IMR-90 (cell line): ENCODE measurements around the gene SPPL3. TPM values are rescaled to one million over a fixed set of nuclear protein-coding genes. Genes with fewer than 3 reads are reported as not detected.

Experiments
- ATAC-seq: fragments of 200-7000 bp; cut with Tn5 transposase; 2 replicates; pipeline ENCODE4 v1.9.1; 2020; ENCODE audit warnings: low read depth, mild to moderate bottlenecking, moderate library complexity
- BruUV-seq: library from RNA; stranded (reverse); fragments of 400-500 nt; replicated peaks from 2 replicates; lab custom pipeline; 2021; lab: Mats Ljungman, UMichigan
- CTCF ChIA-PET: fragments of 300-600 bp; formaldehyde crosslinking; extraction: SDS; loops from one replicate; lab custom pipeline; 2021; ENCODE audit warnings: antibody characterized with exemption; lab: Yijun Ruan, JAX
- POLR2A ChIA-PET: fragments of 300-600 bp; sonication (Branson Sonifier 250); formaldehyde crosslinking; loops from one replicate; lab custom pipeline; 2022; ENCODE audit warnings: antibody characterized with exemption; ENCODE audit not compliant: unreplicated experiment; lab: Charles Lee
- DNase-seq: peaks from one replicate; pipeline ENCODE4 v3.0.0; 2013
- H2AFZ ChIP-seq: replicated peaks from 2 replicates; pipeline ENCODE3; 2013; ENCODE audit warnings: low read length, mild to moderate bottlenecking; ENCODE audit not compliant: poor library complexity
- H2AK5ac ChIP-seq: 2 replicates; pipeline ENCODE4 v1.6.1; 2013; ENCODE audit warnings: low read depth, low read length, inconsistent platforms
- H2AK9ac ChIP-seq: replicated peaks from 2 replicates; pipeline ENCODE3; 2013; ENCODE audit warnings: mild to moderate bottlenecking, low read depth, low read length, moderate library complexity; ENCODE audit not compliant: poor library complexity
- H2BK120ac ChIP-seq: 2 replicates; pipeline ENCODE4 v1.6.1; 2013; ENCODE audit warnings: low read depth, low read length, inconsistent platforms
- H2BK15ac ChIP-seq: 3 replicates; pipeline ENCODE4 v1.6.1; 2013; ENCODE audit warnings: low read depth, low read length, inconsistent platforms
- H2BK20ac ChIP-seq: 2 replicates; pipeline ENCODE4 v1.6.1; 2013; ENCODE audit warnings: low read depth, mild to moderate bottlenecking, inconsistent platforms, low read length, moderate library complexity
- H2BK5ac ChIP-seq: 2 replicates; pipeline ENCODE4 v1.6.1; 2013; ENCODE audit warnings: mild to moderate bottlenecking, low read depth, low read length, inconsistent platforms; ENCODE audit not compliant: poor library complexity, severe bottlenecking
- H3K14ac ChIP-seq: replicated peaks from 2 replicates; pipeline ENCODE4 v1.6.1; 2013; ENCODE audit warnings: low read depth, low read length, inconsistent platforms
- H3K18ac ChIP-seq: 2 replicates; pipeline ENCODE4 v1.6.1; 2013; ENCODE audit warnings: low read depth, low read length, control low read depth
- H3K23ac ChIP-seq: 2 replicates; pipeline ENCODE4 v1.6.1; 2013; ENCODE audit warnings: low read depth, low read length, inconsistent platforms
- H3K27ac ChIP-seq: 2 replicates; pipeline ENCODE4 v1.5.1; 2013; ENCODE audit warnings: mild to moderate bottlenecking, control low read depth, low read length; ENCODE audit not compliant: insufficient read depth
- H3K27me3 ChIP-seq: 2 replicates; pipeline ENCODE4 v1.6.1; 2013; ENCODE audit warnings: low read length; ENCODE audit not compliant: control insufficient read depth, insufficient read depth
- H3K36me3 ChIP-seq: 2 replicates; pipeline ENCODE4 v1.6.1; 2013; ENCODE audit warnings: low read length, mixed read lengths; ENCODE audit not compliant: control insufficient read depth, insufficient read depth
- H3K4ac ChIP-seq: 2 replicates; pipeline ENCODE4 v1.6.1; 2013; ENCODE audit warnings: low read depth, low read length, inconsistent platforms
- H3K4me1 ChIP-seq: 2 replicates; pipeline ENCODE4 v1.6.1; 2013; ENCODE audit warnings: low read length, mixed read lengths; ENCODE audit not compliant: control insufficient read depth, insufficient read depth
- H3K4me2 ChIP-seq: 2 replicates; pipeline ENCODE4 v1.6.1; 2013; ENCODE audit warnings: low read depth, mild to moderate bottlenecking, control low read depth, low read length, moderate library complexity
- H3K4me3 ChIP-seq: 2 replicates; pipeline ENCODE4 v1.5.1; 2013; ENCODE audit warnings: low read depth, mild to moderate bottlenecking, control low read depth, low read length, moderate library complexity; ENCODE audit not compliant: insufficient read depth
- H3K56ac ChIP-seq: 2 replicates; pipeline ENCODE4 v1.6.1; 2013; ENCODE audit warnings: low read length, inconsistent platforms; ENCODE audit not compliant: insufficient read depth; ENCODE audit errors: extremely low read depth
- H3K79me1 ChIP-seq, 2 experiments: 2 replicates each; pipeline ENCODE4 v1.6.1; 2013; ENCODE audit warnings: low read length in 2 of 2, inconsistent platforms in 1 of 2, low read depth in 1 of 2
- H3K9ac ChIP-seq: 2 replicates; pipeline ENCODE4 v1.6.1; 2013; ENCODE audit warnings: low read depth, low read length, control low read depth
- H3K9me1 ChIP-seq: 2 replicates; pipeline ENCODE4 v1.6.1; 2013; ENCODE audit warnings: low read length, inconsistent platforms; ENCODE audit not compliant: insufficient read depth
- H3K9me3 ChIP-seq: 2 replicates; pipeline ENCODE4 v1.6.1; 2013; ENCODE audit warnings: low read length; ENCODE audit not compliant: control insufficient read depth, insufficient read depth
- H4K20me1 ChIP-seq: 2 replicates; pipeline ENCODE4 v1.6.1; 2013; ENCODE audit warnings: low read length, inconsistent platforms; ENCODE audit not compliant: insufficient read depth
- H4K5ac ChIP-seq: 2 replicates; pipeline ENCODE4 v1.6.1; 2013; ENCODE audit warnings: mild to moderate bottlenecking, low read depth, low read length, control low read depth
- H4K8ac ChIP-seq, 2 experiments: 2 replicates each; pipeline ENCODE4 v1.6.1; 2013; ENCODE audit warnings: low read depth in 2 of 2, low read length in 2 of 2, control low read depth in 1 of 2, inconsistent platforms in 1 of 2
- H4K91ac ChIP-seq: 2 replicates; pipeline ENCODE4 v1.6.1; 2013; ENCODE audit warnings: low read depth, low read length, inconsistent platforms; ENCODE audit not compliant: insufficient read depth
- BHLHE40 ChIP-seq: fragments of 150-350 bp; IDR thresholded peaks from 2 replicates; pipeline ENCODE4 v1.6.1; 2016; ENCODE audit warnings: mild to moderate bottlenecking, low read depth, low read length
- CHD1 ChIP-seq: IDR thresholded peaks from 2 replicates; pipeline ENCODE4 v1.6.1; 2012; ENCODE audit warnings: low read depth, low read length, improper control_type of control experiment
- CTCF ChIP-seq: conservative IDR thresholded peaks from 2 replicates; pipeline ENCODE4 v1.5.1; 2012; ENCODE audit warnings: mild to moderate bottlenecking, low read depth, low read length, improper control_type of control experiment
- MAZ ChIP-seq: IDR thresholded peaks from 2 replicates; pipeline ENCODE4 v1.6.1; 2012; ENCODE audit warnings: low read depth, mild to moderate bottlenecking, low read length, improper control_type of control experiment, moderate library complexity, borderline replicate concordance
- POLR2A ChIP-seq: IDR thresholded peaks from 2 replicates; pipeline ENCODE4 v1.6.1; 2012; ENCODE audit warnings: mild to moderate bottlenecking, low read depth, low read length
- RAD21 ChIP-seq: IDR thresholded peaks from 2 replicates; pipeline ENCODE4 v1.6.1; 2012; ENCODE audit warnings: low read length, improper control_type of control experiment
- RCOR1 ChIP-seq: IDR thresholded peaks from 2 replicates; pipeline ENCODE4 v1.6.1; 2012; ENCODE audit warnings: mild to moderate bottlenecking, low read length, improper control_type of control experiment; ENCODE audit not compliant: insufficient replicate concordance
- RFX5 ChIP-seq: IDR thresholded peaks from 2 replicates; pipeline ENCODE4 v1.8.0; 2012; ENCODE audit warnings: low read depth, mild to moderate bottlenecking, low read length, moderate library complexity
- SMC3 ChIP-seq: fragments of 150-350 bp; IDR thresholded peaks from 2 replicates; pipeline ENCODE4 v1.6.1; 2016; ENCODE audit warnings: low read depth, mild to moderate bottlenecking, antibody characterized with exemption, low read length, moderate library complexity
- dilution Hi-C: fragments of 300-500 bp; cut with HindIII; formaldehyde crosslinking; loops from one replicate; pipeline ENCODE4 v1.14.3; 2018; ENCODE audit warnings: low sequenced_read_pairs; ENCODE audit not compliant: unreplicated experiment
- in situ Hi-C: fragments of 300-500 bp; cut with MboI; formaldehyde crosslinking; loops from 3 replicates; pipeline ENCODE4 v1.14.3; 2019; ENCODE audit warnings: low sequenced_read_pairs, inconsistent platforms, mixed read lengths
- intact Hi-C: fragments of 100-400 bp; cut with micrococcal nuclease; formaldehyde crosslinking; loops from 2 replicates; pipeline ENCODE4 v1.10.0; 2022
- polyA plus RNA-seq, 3 experiments: library from polyadenylated mRNA; depleted of rRNA; stranded (reverse); fragments of >200 nt; gene quantifications; 2 replicates each; pipeline ENCODE4 v1.2.3, GENCODE V29; 2012; ENCODE audit warnings: low replicate concordance in 1 of 3
- total RNA-seq: library from RNA; depleted of rRNA; stranded (reverse); fragments of >200 nt; gene quantifications from 2 replicates; pipeline ENCODE4 v1.2.3, GENCODE V29; 2012
- TF ChIP-seq, protein P1 (sequence below): fragments of 150-350 bp; IDR thresholded peaks from 2 replicates; pipeline ENCODE4 v1.6.1; 2016; ENCODE audit warnings: low read depth, mild to moderate bottlenecking, low read length, moderate library complexity, borderline replicate concordance

Gene SPPL3
- total and polyA plus RNA-seq, 2 of the 4 experiments (the other 2 are of a cell fraction) = 1.6 to 18.0 TPM

DNA sequence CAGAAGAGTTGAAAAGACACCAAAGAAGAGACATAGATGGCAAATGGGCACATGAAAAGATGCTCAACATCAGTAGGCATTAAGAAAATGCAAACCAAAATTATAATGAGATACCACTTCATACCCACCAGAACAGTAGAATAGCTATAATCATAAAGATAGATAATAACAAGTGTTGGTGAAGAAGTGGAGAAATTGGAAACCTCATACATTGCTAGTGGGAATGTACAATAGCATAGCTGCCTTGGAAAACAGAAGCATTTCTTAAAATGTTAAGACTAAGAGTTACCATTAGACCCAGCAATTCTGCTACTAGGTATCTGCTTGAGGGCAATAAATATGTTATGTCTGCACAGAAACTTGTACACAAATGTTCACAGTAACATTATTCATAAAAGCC, 99.7 kb downstream of the SPPL3 start:
- no peak overlapping the region for H2BK120ac ChIP-seq
- no peak for DNase-seq
- no peak overlapping the region for H2BK20ac ChIP-seq
- in situ Hi-C loops (no loop called here), dilution Hi-C loops (no loop called here), intact Hi-C loops (no loop called here)
- H2BK15ac ChIP-seq = no peak overlapping the region
- no peak overlapping the region for H3K4me3 ChIP-seq
- H3K36me3 ChIP-seq = no peaks in the 10 kb centered on the region
- peaks cover 12 to 27% of the 10 kb centered on the region in 2 experiments for H3K79me1 ChIP-seq
- H2AK9ac ChIP-seq = no peak overlapping the region
- H2AK5ac ChIP-seq = no peak overlapping the region
- no peak overlapping the region for H4K8ac ChIP-seq
- no peak overlapping the region for H3K23ac ChIP-seq
- no peak overlapping the region for H2BK5ac ChIP-seq
- no peak overlapping the region for H3K4me2 ChIP-seq
- ChIA-PET POLR2A (interaction anchor here (0.6 kb wide), 1 partner anchor 11 kb away, joined by 4 read pairs; no protein-coding TSS in a partner anchor), CTCF (no interaction called here)
- H4K5ac ChIP-seq = no peak overlapping the region
- no peak overlapping the region for H4K91ac ChIP-seq
- no peak overlapping the region for H3K56ac ChIP-seq
- H2AFZ ChIP-seq = no peak overlapping the region
- no peaks in the 10 kb centered on the region; the same call in 1 of the 2 replicates for H3K9me1 ChIP-seq
- no peak overlapping the region for H3K14ac ChIP-seq
- TF ChIP-seq CTCF = no peak
- TF ChIP-seq CHD1 = no peak
- no peak for TF ChIP-seq BHLHE40
- TF ChIP-seq POLR2A = no peak
- TF ChIP-seq SMC3 = no peak
- TF ChIP-seq RAD21 = no peak
- TF ChIP-seq, protein P1, sequence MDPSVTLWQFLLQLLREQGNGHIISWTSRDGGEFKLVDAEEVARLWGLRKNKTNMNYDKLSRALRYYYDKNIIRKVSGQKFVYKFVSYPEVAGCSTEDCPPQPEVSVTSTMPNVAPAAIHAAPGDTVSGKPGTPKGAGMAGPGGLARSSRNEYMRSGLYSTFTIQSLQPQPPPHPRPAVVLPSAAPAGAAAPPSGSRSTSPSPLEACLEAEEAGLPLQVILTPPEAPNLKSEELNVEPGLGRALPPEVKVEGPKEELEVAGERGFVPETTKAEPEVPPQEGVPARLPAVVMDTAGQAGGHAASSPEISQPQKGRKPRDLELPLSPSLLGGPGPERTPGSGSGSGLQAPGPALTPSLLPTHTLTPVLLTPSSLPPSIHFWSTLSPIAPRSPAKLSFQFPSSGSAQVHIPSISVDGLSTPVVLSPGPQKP = no peak
- TF ChIP-seq RCOR1 = no peak
- TF ChIP-seq RFX5 = no peak
- no peak for TF ChIP-seq MAZ
- H4K20me1 ChIP-seq = peaks cover 5% of the 10 kb centered on the region; the same call in 1 of the 2 replicates
- BruUV-seq = no TSS peak
- no peak for ATAC-seq
- H3K9ac ChIP-seq = no peak overlapping the region
- no peaks in the 10 kb centered on the region for H3K27me3 ChIP-seq
- H3K4me1 ChIP-seq = no peaks in the 10 kb centered on the region
- H3K9me3 ChIP-seq = no peaks in the 10 kb centered on the region
- no peak overlapping the region for H3K4ac ChIP-seq
- no peak overlapping the region for H3K27ac ChIP-seq
- H3K18ac ChIP-seq = no peak overlapping the region
